ENCODE measurements around the gene DOHH.

GRCh38 chr19:3482507-3483225, 17.8 kb downstream of the DOHH start:
- TF ChIP-seq EP300 (IDR thresholded peaks at IDR 0.05) = no peak
- no peak for TF ChIP-seq POLR2A (IDR thresholded peaks at IDR 0.05)
- TF ChIP-seq CTCF (IDR thresholded peaks at IDR 0.05) = no peak

Measured in stomach (tissue), 4 donors.